ENCODE data around the gene OAS1. TPM values are rescaled to one million over a fixed set of nuclear protein-coding genes. Genes with fewer than 3 reads are reported as not detected.
"Not testable (repeated sequence)": the region's sequence is repeated elsewhere in the genome, so short reads cannot be mapped to it uniquely, and the experiment has no call there.

OAS1 gene
- total RNA-seq, 4 donors from 2014 or later = 22.8 to 111 (median 29.1) TPM

DNA sequence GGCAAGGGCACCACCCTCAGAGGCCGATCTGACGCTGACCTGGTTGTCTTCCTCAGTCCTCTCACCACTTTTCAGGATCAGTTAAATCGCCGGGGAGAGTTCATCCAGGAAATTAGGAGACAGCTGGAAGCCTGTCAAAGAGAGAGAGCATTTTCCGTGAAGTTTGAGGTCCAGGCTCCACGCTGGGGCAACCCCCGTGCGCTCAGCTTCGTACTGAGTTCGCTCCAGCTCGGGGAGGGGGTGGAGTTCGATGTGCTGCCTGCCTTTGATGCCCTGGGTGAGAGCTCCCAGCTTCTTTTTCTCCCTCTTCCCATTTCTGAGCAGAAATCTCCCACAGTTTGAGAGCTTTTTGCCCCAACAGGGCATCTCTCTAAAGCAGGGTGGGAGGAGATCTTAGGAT is 1.8 kb downstream of the OAS1 start:
- TF ChIP-seq, protein P1, sequence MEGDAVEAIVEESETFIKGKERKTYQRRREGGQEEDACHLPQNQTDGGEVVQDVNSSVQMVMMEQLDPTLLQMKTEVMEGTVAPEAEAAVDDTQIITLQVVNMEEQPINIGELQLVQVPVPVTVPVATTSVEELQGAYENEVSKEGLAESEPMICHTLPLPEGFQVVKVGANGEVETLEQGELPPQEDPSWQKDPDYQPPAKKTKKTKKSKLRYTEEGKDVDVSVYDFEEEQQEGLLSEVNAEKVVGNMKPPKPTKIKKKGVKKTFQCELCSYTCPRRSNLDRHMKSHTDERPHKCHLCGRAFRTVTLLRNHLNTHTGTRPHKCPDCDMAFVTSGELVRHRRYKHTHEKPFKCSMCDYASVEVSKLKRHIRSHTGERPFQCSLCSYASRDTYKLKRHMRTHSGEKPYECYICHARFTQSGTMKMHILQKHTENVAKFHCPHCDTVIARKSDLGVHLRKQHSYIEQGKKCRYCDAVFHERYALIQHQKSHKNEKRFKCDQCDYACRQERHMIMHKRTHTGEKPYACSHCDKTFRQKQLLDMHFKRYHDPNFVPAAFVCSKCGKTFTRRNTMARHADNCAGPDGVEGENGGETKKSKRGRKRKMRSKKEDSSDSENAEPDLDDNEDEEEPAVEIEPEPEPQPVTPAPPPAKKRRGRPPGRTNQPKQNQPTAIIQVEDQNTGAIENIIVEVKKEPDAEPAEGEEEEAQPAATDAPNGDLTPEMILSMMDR (IDR thresholded peaks at IDR 0.05) = no peak

DNA sequence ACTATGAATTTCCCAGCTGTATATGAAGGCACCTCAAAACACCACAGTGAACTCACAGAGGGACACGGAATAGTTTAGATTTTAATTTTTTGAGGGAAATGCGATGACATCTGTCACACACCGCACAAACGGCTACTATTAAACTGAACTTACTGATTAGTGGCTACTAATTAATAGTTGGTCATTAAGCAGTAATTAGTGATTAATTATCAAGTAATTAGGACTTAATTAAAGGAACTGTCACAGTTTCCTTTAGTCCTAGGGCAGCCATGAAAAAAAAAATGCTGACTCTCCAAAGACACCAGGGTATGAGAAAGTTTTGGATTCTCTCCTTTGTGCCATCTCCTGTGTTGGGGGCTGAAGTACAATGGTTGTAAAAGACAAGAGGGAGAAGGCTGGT is 2.9 kb downstream of the OAS1 start:
- DNase-seq (ENCODE audit: low spot score) (no peak), ATAC-seq (ENCODE audit: low FRiP score) (no peak)
- TF ChIP-seq, protein P1 (IDR thresholded peaks at IDR 0.05) = no peak

More for the DNA sequence above, 1.8 kb downstream of the OAS1 start:
- ATAC-seq (ENCODE audit: low FRiP score) (no peak), DNase-seq (ENCODE audit: low spot score) (no peak)

DNA sequence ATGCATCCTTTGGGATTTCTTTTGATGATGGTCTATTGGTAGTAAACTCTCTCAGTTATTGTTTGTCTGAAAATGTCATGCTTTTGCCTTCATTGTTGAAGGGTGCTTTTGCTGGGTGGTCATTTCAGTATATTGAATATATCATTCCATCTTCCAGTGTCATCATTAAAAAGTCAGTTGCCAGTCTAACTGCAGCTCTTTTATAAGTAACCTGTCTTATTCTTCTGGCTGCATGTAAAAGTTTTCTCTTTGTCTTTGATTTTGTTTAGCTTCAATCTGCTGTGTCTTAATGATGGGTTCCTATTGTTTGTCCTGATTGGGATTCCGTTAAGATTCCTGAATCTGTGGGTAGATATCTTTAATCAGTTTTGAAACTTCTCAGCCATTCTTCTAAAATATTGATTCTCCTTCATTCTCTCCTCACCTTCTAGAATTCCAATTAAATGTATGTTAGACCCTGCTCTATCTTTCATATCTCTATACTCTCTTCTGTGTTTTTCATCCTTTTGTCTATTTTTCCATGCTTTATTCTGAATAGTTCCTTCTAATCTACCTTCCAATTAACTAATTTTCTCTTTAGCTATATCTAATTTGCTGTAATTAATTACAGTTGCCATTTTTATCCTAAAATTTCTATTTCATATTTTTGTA is 6.4 kb downstream of the OAS1 start:
- TF ChIP-seq, protein P1 (IDR thresholded peaks at IDR 0.05) = no peak
- ATAC-seq (ENCODE audit: low FRiP score) (no peak), DNase-seq (ENCODE audit: low spot score) (no peak)

DNA sequence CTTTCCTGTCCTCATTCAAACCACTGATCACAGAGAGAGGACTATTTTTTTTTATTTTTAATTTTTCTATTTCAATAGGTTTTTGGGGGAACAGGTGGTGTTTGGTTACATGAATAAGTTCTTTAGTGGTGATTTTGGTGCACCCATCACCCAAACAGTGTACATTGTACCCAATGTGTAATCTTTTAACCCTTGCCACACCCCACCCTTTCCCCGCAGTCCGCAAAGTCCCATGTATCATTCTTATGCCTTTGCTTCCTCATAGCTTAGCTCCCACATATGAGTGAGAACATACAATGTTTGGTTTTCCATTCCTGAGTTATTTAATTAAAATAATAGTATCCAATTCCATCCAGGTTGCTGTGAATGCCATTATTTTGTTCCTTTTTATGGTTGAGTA is 7.1 kb downstream of the OAS1 start:
- ATAC-seq (ENCODE audit: low FRiP score); DNase-seq (ENCODE audit: low spot score): not testable (repeated sequence)

DNA sequence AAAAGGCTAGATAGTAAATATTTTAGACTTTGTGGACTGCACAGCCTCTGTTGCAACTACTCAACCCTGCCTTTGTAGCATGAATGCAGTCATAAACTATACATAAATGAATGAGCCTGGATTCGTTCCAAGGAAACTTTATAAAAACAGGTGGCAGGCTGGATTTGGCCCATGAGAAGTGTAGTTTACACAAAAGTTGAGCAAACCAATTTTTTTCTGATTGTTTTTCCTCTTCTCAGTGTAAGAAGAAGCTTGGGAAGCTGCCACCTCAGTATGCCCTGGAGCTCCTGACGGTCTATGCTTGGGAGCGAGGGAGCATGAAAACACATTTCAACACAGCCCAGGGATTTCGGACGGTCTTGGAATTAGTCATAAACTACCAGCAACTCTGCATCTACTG is 9.5 kb downstream of the OAS1 start:
- no peak for ATAC-seq (ENCODE audit: low FRiP score)
- TF ChIP-seq, protein P1 (IDR thresholded peaks at IDR 0.05) = no peak
- no peak for DNase-seq (ENCODE audit: low spot score)

DNA sequence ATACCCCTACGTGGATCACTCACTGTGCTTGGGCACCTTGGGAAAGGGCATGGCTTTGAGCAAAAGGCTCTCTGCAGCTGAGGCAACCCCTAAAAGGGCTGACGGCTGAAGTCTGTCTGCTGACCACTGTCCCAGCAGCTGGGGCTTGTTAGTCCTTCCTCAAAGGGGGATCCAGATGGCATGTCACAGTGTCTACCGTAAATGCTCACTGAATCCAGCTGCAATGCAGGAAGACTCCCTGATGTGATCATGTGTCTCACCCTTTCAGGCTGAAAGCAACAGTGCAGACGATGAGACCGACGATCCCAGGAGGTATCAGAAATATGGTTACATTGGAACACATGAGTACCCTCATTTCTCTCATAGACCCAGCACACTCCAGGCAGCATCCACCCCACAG is 12.4 kb downstream of the OAS1 start:
- no peak for ATAC-seq (ENCODE audit: low FRiP score)
- DNase-seq (ENCODE audit: low spot score) = no peak
- TF ChIP-seq, protein P1 (IDR thresholded peaks at IDR 0.05) = no peak

DNA sequence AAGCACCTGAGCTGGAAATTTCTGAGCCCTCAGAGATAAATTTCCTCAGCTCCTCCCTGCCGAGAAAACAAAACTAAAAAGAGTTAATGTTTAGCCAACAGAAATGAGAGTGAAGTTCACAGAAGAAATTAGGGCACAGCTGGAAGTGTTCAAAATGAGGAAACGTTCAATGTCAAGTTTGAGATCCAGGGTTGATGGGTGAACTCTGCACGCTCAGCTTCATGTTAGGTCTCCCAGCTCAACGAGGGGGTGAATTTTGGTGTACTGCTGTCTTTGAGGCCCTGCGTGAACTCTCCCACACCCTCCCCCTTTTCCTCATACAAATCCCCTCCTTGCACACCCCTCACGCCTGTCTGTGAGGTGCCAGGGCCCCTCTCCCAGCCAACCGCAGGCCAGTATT is 18.2 kb downstream of the OAS1 start:
- DNase-seq (ENCODE audit: low spot score) = no peak
- no peak for ATAC-seq (ENCODE audit: low FRiP score)
- TF ChIP-seq, protein P1 (IDR thresholded peaks at IDR 0.05) = no peak

DNA sequence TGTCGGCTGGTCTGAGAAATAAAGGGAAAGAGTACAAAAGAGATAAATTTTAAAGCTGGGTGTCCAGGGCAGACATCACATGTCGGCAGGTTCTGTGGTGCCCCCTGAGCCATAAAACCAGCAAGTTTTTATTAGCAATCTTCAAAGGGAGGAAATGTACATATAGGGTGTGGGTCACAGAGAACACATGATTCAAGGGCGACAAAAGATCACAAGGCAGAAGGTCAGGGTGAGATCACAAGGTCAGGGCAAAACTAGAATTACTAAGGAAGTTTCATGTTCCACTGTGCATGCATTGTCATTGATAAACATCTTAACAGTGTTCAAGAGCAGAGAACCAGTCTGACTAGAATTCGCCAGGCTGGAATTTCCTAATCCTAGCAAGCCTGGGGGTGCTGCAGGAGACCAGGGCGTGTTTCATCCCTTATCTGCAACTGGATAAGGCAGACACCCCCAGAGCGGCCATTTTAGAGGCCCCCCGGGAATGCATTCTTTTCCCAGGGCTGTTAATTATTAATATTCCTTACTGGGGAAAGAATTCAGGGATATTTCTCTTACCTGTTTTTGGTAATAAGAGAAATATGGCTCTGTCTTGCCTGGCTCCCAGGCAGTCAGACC is 19.8 kb downstream of the OAS1 start:
- not testable (repeated sequence) for DNase-seq (ENCODE audit: low spot score); ATAC-seq (ENCODE audit: low FRiP score)

Measured in omental fat pad (tissue), 4 donors.